Panc1 (cell line): ENCODE data around the gene B4GALT2. TPM values are rescaled to one million over a fixed set of nuclear protein-coding genes. Genes with fewer than 3 reads are reported as not detected.

Experiments used
- ATAC-seq: fragments of 200-7000 bp; cut with Tn5 transposase; 2 replicates; pipeline ENCODE4 v1.9.1; 2020; ENCODE audit warnings: mild to moderate bottlenecking, moderate library complexity
- BruUV-seq: library from RNA; stranded (reverse); fragments of 400-500 nt; replicated peaks from 2 replicates; lab custom pipeline; 2021; lab: Mats Ljungman, UMichigan
- CTCF ChIA-PET: fragments of 300-600 bp; sonication (Branson Sonifier 250); formaldehyde crosslinking; loops from one replicate; lab custom pipeline; 2022; ENCODE audit warnings: antibody characterized with exemption; lab: Charles Lee
- POLR2A ChIA-PET: fragments of 300-600 bp; sonication (Branson Sonifier 250); formaldehyde crosslinking; loops from one replicate; lab custom pipeline; 2022; ENCODE audit warnings: antibody characterized with exemption; lab: Charles Lee
- DNase-seq: peaks from one replicate; pipeline ENCODE4 v3.0.0-alpha.2; 2010; ENCODE audit warnings: low read depth, low spot score
- H3K27ac ChIP-seq: 2 replicates; pipeline ENCODE4 v1.5.1; 2011; ENCODE audit warnings: mild to moderate bottlenecking, low read length, inconsistent platforms
- H3K27me3 ChIP-seq: fragments of 200-500 bp; sonication (Bioruptor generic); 2 replicates; pipeline ENCODE4 v1.6.0; 2014; ENCODE audit warnings: low read length, inconsistent platforms; ENCODE audit not compliant: control insufficient read depth, insufficient read depth
- H3K36me3 ChIP-seq: fragments of 200-500 bp; sonication (Bioruptor generic); 2 replicates; pipeline ENCODE4 v1.5.1; 2014; ENCODE audit warnings: inconsistent platforms, mild to moderate bottlenecking, low read length, moderate library complexity; ENCODE audit not compliant: control insufficient read depth, insufficient read depth
- H3K4me1 ChIP-seq: 2 replicates; pipeline ENCODE4 v1.5.1; 2011; ENCODE audit warnings: inconsistent platforms, mild to moderate bottlenecking, low read length, moderate library complexity; ENCODE audit not compliant: control insufficient read depth, insufficient read depth
- H3K4me3 ChIP-seq, 2 experiments: 2 replicates each; pipeline ENCODE4 v1.5.1; 2011 to 2012; ENCODE audit warnings: low read depth in 2 of 2, low read length in 2 of 2, mild to moderate bottlenecking in 2 of 2, inconsistent platforms in 1 of 2, moderate library complexity in 1 of 2
- H3K9me3 ChIP-seq: fragments of 200-500 bp; sonication (Bioruptor generic); 2 replicates; pipeline ENCODE4 v1.5.1; 2014; ENCODE audit warnings: low read depth, mild to moderate bottlenecking, inconsistent platforms, low read length, moderate library complexity; ENCODE audit not compliant: control insufficient read depth, insufficient read depth
- POLR2AphosphoS5 ChIP-seq: IDR thresholded peaks from 2 replicates; pipeline ENCODE4 v1.6.1; 2012; ENCODE audit warnings: mild to moderate bottlenecking, low read depth, low read length, moderate library complexity
- SIN3A ChIP-seq: IDR thresholded peaks from 2 replicates; pipeline ENCODE4 v1.6.1; 2012; ENCODE audit warnings: low read depth, mild to moderate bottlenecking, low read length, moderate library complexity, borderline replicate concordance; ENCODE audit not compliant: insufficient read depth
- TCF7L2 ChIP-seq: IDR thresholded peaks from 2 replicates; pipeline ENCODE4 v1.6.1; 2011; ENCODE audit warnings: mild to moderate bottlenecking, low read depth, low read length, inconsistent platforms
- in situ Hi-C: cut with HindIII; loops from 2 replicates; pipeline ENCODE4 v1.10.0; 2016; ENCODE audit warnings: low sequenced_read_pairs, low pct_unique_long_range_greater_than_20kb
- intact Hi-C: fragments of 100-400 bp; cut with micrococcal nuclease; formaldehyde crosslinking; loops from one replicate; pipeline ENCODE4 v1.10.0; 2022; ENCODE audit not compliant: unreplicated experiment
- total RNA-seq: library from RNA; stranded (reverse); gene quantifications from one replicate; pipeline ENCODE4 v1.2.1, GENCODE V29; 2021; ENCODE audit not compliant: unreplicated experiment
- TF ChIP-seq, protein P1 (sequence below): fragments of 450-650 bp; IDR thresholded peaks from 2 replicates; pipeline ENCODE4 v1.5.1; 2017; ENCODE audit warnings: mild to moderate bottlenecking
- TF ChIP-seq, protein P2 (sequence below), 2 experiments: IDR thresholded peaks; 2 replicates each; pipeline ENCODE4 v1.6.1; 2011 to 2012; ENCODE audit warnings: low read depth in 2 of 2, control low read depth in 1 of 2, low read length in 1 of 2, mild to moderate bottlenecking in 1 of 2, moderate library complexity in 1 of 2; ENCODE audit not compliant: insufficient read depth in 1 of 2

Gene B4GALT2
- total RNA-seq, 1 experiment from 2014 or later: 90.1 TPM

DNA sequence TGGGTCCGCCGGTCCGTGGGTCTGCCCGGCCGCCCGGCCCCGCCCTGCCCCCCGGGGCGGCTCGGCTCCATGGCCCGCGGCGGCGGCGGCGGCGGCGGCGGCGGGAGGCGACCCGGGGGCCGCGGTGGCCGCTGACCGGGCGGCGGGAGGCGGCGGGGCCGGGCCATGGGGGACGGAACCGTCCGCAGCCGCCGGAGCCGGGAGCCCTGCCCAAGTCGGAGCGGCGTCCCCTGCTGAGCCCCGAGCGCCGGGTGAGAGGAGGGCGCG, 184 bp downstream of the B4GALT2 start:
- H3K36me3 ChIP-seq: peaks cover 4% of the 10 kb centered on the region; the same call in 1 of the 2 replicates
- H3K9me3 ChIP-seq: no peaks in the 10 kb centered on the region
- intact Hi-C loops (no loop called here), in situ Hi-C loops (no loop called here)
- H3K27me3 ChIP-seq: no peaks in the 10 kb centered on the region
- no peak overlapping the region for H3K27ac ChIP-seq
- no TSS peak for BruUV-seq
- ChIA-PET POLR2A (no interaction called here), CTCF (no interaction called here)
- ATAC-seq (peak; percentile 8), DNase-seq (no peak)
- TF ChIP-seq SIN3A (no peak), POLR2AphosphoS5 (no peak), TCF7L2 (no peak)
- TF ChIP-seq, protein P1, sequence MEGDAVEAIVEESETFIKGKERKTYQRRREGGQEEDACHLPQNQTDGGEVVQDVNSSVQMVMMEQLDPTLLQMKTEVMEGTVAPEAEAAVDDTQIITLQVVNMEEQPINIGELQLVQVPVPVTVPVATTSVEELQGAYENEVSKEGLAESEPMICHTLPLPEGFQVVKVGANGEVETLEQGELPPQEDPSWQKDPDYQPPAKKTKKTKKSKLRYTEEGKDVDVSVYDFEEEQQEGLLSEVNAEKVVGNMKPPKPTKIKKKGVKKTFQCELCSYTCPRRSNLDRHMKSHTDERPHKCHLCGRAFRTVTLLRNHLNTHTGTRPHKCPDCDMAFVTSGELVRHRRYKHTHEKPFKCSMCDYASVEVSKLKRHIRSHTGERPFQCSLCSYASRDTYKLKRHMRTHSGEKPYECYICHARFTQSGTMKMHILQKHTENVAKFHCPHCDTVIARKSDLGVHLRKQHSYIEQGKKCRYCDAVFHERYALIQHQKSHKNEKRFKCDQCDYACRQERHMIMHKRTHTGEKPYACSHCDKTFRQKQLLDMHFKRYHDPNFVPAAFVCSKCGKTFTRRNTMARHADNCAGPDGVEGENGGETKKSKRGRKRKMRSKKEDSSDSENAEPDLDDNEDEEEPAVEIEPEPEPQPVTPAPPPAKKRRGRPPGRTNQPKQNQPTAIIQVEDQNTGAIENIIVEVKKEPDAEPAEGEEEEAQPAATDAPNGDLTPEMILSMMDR: no peak
- TF ChIP-seq, protein P2, sequence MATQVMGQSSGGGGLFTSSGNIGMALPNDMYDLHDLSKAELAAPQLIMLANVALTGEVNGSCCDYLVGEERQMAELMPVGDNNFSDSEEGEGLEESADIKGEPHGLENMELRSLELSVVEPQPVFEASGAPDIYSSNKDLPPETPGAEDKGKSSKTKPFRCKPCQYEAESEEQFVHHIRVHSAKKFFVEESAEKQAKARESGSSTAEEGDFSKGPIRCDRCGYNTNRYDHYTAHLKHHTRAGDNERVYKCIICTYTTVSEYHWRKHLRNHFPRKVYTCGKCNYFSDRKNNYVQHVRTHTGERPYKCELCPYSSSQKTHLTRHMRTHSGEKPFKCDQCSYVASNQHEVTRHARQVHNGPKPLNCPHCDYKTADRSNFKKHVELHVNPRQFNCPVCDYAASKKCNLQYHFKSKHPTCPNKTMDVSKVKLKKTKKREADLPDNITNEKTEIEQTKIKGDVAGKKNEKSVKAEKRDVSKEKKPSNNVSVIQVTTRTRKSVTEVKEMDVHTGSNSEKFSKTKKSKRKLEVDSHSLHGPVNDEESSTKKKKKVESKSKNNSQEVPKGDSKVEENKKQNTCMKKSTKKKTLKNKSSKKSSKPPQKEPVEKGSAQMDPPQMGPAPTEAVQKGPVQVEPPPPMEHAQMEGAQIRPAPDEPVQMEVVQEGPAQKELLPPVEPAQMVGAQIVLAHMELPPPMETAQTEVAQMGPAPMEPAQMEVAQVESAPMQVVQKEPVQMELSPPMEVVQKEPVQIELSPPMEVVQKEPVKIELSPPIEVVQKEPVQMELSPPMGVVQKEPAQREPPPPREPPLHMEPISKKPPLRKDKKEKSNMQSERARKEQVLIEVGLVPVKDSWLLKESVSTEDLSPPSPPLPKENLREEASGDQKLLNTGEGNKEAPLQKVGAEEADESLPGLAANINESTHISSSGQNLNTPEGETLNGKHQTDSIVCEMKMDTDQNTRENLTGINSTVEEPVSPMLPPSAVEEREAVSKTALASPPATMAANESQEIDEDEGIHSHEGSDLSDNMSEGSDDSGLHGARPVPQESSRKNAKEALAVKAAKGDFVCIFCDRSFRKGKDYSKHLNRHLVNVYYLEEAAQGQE (IDR thresholded peaks at IDR 0.05; ENCODE audit: insufficient read depth in 1 of 2, low read depth in 2 of 2, low read length in 1 of 2): no peak
- H3K4me1 ChIP-seq: peaks cover 35% of the 10 kb centered on the region
- H3K4me3 ChIP-seq: peak overlapping the region; percentile 63 to 75

DNA sequence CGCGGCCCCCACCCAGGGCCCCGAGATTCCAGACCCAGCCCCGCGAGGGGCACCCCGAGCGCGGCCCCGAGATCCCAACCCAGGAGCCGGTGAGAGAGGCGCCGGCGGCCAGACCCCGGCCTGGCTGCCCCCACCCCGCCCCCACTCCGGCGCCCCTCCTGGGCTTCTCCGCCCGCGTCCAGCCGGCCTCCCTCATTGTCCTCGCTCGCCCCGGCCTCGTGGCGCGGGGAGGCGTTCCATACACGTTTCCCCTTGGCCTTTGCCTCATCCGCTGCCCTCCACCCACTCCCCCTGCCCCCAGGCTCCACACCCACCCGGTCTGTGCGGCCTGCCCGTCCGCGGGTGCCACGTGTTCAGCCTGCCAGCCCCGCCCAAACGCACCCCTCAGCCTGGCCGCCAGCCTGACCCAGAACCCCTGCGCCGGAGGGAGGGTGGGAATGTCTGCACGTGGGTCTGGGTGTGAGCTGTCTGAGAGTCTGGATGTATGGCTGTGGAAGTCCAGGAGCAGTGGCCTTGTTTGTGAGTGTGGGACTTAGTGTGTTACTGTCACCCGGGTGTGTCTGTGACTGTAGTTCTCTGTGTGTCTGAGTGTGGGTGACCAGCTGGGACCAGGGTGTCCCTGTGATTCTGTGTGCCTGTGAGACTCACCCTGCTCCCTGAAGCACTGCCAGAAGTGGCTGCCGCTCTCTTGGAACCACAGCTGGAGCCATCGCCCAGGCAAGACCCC, 681 bp downstream of the B4GALT2 start:
- in situ Hi-C loops: no loop called here
- CTCF ChIA-PET: no interaction called here

More for the DNA sequence above, 681 bp downstream of the B4GALT2 start:
- Histone ChIP-seq H3K4me3 (peak overlapping the region; percentile 63 to 75), H3K36me3 (peaks cover 4% of the 10 kb centered on the region; the same call in 1 of the 2 replicates), H3K4me1 (peaks cover 35% of the 10 kb centered on the region), H3K27me3 (no peaks in the 10 kb centered on the region), H3K27ac (peak overlapping the region; percentile 89), H3K9me3 (no peaks in the 10 kb centered on the region)
- BruUV-seq: no TSS peak
- intact Hi-C loops: no loop called here
- TF ChIP-seq POLR2AphosphoS5: no peak
- TF ChIP-seq SIN3A: no peak
- TF ChIP-seq, protein P2 (IDR thresholded peaks at IDR 0.05; ENCODE audit: insufficient read depth in 1 of 2, low read depth in 2 of 2, low read length in 1 of 2): no peak
- DNase-seq (no peak), ATAC-seq (peak; percentile 20; the same call in 1 of the 2 replicates)
- POLR2A ChIA-PET: no interaction called here
